Measurements from ENCODE around the gene TMEM205. TPM values are rescaled to one million over a fixed set of nuclear protein-coding genes. Genes with fewer than 3 reads are reported as not detected.

The TMEM205 gene
- total and polyA plus RNA-seq, 2 of the 13 experiments (the other 11 are each of a cell fraction or from before 2014, with no cell fraction given) = 45.5 to 98.7 TPM

- TF ChIP-seq DPF2 (CRISPR knock-in tag; IDR thresholded peaks at IDR 0.05; ENCODE audit: borderline replicate concordance, low read depth) (no peak), MZF1 (CRISPR knock-in tag; IDR thresholded peaks at IDR 0.05; ENCODE audit: borderline replicate concordance) (no peak), KDM5B (CRISPR knock-in tag; IDR thresholded peaks at IDR 0.05; ENCODE audit: borderline replicate concordance) (no peak), ZNF567 (CRISPR knock-in tag; IDR thresholded peaks at IDR 0.05; ENCODE audit: borderline replicate concordance) (no peak), PPARG (CRISPR knock-in tag; conservative IDR thresholded peaks at IDR 0.05) (no peak)
Measured at GRCh38 chr19:11337080-11337479, 9.0 kb downstream of the TMEM205 start (continued).

- no peak overlapping the region for H2AFZ ChIP-seq (ENCODE audit: low read length)
- no peak overlapping the region for H3K27ac ChIP-seq (ENCODE audit: extremely low read length, insufficient read depth, low read length)
- ChIA-PET POLR2A (interaction anchor here (0.6 to 0.9 kb wide), 2 partner anchors 39 to 223 kb away, joined by 3 to 4 read pairs; no protein-coding TSS in a partner anchor), CTCF (ENCODE audit: low intra/inter-chr PET ratio, low total read pairs) (no interaction called here)
- H3K36me3 ChIP-seq (replicated peaks in 1 of 2; ENCODE audit: control insufficient read depth in 1 of 2, insufficient read depth in 2 of 2, low read length in 2 of 2) = peaks cover 0 to 2% of the 10 kb centered on the region in 2 experiments; a peak in 1 of 5 replicates
- H3K9me3 ChIP-seq (ENCODE audit: low read length) = no peaks in the 10 kb centered on the region
- intact Hi-C loops (cut with micrococcal nuclease; ENCODE audit: unreplicated experiment) = no loop called here
- FAIRE-seq (no peak), ATAC-seq (no peak), DNase-seq (ENCODE audit: low spot score) (no peak)
- no peaks in the 10 kb centered on the region for H3K27me3 ChIP-seq (ENCODE audit: control insufficient read depth in 1 of 2, insufficient read depth in 2 of 2, low read length in 2 of 2)
- H3K79me2 ChIP-seq (ENCODE audit: insufficient read depth, low read length) = no peaks in the 10 kb centered on the region
- H3K9ac ChIP-seq (ENCODE audit: insufficient read depth, low read depth, low read length) = no peak overlapping the region
- in situ Hi-C loops (cut with HindIII; ENCODE audit: extremely low pct_ligation_motif_present, low pct_unique_long_range_greater_than_20kb) = no loop called here
- H3K4me2 ChIP-seq (ENCODE audit: low read depth, low read length) = no peak overlapping the region
- 100% methylated on average over 1 of the region's 17 CpGs for WGBS (ENCODE audit: low lambda C conversion rate)
- H4K20me1 ChIP-seq (ENCODE audit: insufficient read depth, low read length) = no peaks in the 10 kb centered on the region
- no TSS peak for BruUV-seq (replicated peaks)
- H3K4me1 ChIP-seq (ENCODE audit: insufficient read depth, low read length) = peaks cover 22% of the 10 kb centered on the region
- no peak overlapping the region for H3K4me3 ChIP-seq (replicated peaks in 1 of 3; ENCODE audit: insufficient read depth in 1 of 3, low read depth in 2 of 3, low read length in 3 of 3)
- TF ChIP-seq TOPORS (CRISPR knock-in tag; IDR thresholded peaks at IDR 0.05) = no peak
- no peak for TF ChIP-seq PCBP1 (IDR thresholded peaks at IDR 0.05; ENCODE audit: borderline replicate concordance, low read depth, low read length)
- no peak for TF ChIP-seq ISL2 (CRISPR knock-in tag; IDR thresholded peaks at IDR 0.05)
- TF ChIP-seq ZNF468 (CRISPR knock-in tag; IDR thresholded peaks at IDR 0.05) = no peak
- TF ChIP-seq ZNF232 (CRISPR knock-in tag; IDR thresholded peaks at IDR 0.05; ENCODE audit: borderline replicate concordance) = no peak
- no peak for TF ChIP-seq CBX1 (IDR thresholded peaks at IDR 0.05; ENCODE audit: low read depth)
- TF ChIP-seq ATF5 (CRISPR knock-in tag; IDR thresholded peaks at IDR 0.05; ENCODE audit: low read depth) = no peak
- peak; percentile 70; the same call in 1 of the 2 replicates for TF ChIP-seq JUN (CRISPR knock-in tag; IDR thresholded peaks at IDR 0.05)
- no peak for TF ChIP-seq RXRB (CRISPR knock-in tag; IDR thresholded peaks at IDR 0.05; ENCODE audit: borderline replicate concordance)
- TF ChIP-seq ZNF570 (CRISPR knock-in tag; IDR thresholded peaks at IDR 0.05; ENCODE audit: borderline replicate concordance) = no peak
- peak in 1 of 2 experiments; percentile 43; a peak in 2 of 4 replicates for TF ChIP-seq NR2F1 (CRISPR knock-in tag; IDR thresholded peaks at IDR 0.05)
- no peak for TF ChIP-seq RFX1 (IDR thresholded peaks at IDR 0.05)
- no peak for TF ChIP-seq GMEB1 (CRISPR knock-in tag; IDR thresholded peaks at IDR 0.05; ENCODE audit: borderline replicate concordance)
- no peak for TF ChIP-seq ZNF770 (CRISPR knock-in tag; IDR thresholded peaks at IDR 0.05)
- TF ChIP-seq MED1 (CRISPR knock-in tag; IDR thresholded peaks at IDR 0.05) = no peak
Measured at GRCh38 chr19:11335449-11336146, 10.5 kb downstream of the TMEM205 start.
